Muscle of leg (tissue), 11 donors: ENCODE results near the gene FASN. TPM values are rescaled to one million over a fixed set of nuclear protein-coding genes. Genes with fewer than 3 reads are reported as not detected.

Source experiments
- DNase-seq: peaks from one replicate; pipeline ENCODE4 v3.0.0; 2013
- H3K27ac ChIP-seq: one replicate; pipeline ENCODE4 v1.5.1; 2013; ENCODE audit warnings: mild to moderate bottlenecking, low read length, control low read depth
- H3K27me3 ChIP-seq: one replicate; pipeline ENCODE4 v1.6.1; 2013; ENCODE audit warnings: low read length; ENCODE audit not compliant: control insufficient read depth, insufficient read depth
- H3K36me3 ChIP-seq: one replicate; pipeline ENCODE4 v1.6.1; 2013; ENCODE audit warnings: low read length; ENCODE audit not compliant: control insufficient read depth, insufficient read depth
- H3K4me1 ChIP-seq: one replicate; pipeline ENCODE4 v1.6.1; 2013; ENCODE audit warnings: low read length; ENCODE audit not compliant: control insufficient read depth, insufficient read depth
- H3K4me3 ChIP-seq: one replicate; pipeline ENCODE4 v1.5.1; 2013; ENCODE audit warnings: low read length, control low read depth
- H3K9me3 ChIP-seq: replicated peaks from 2 replicates; pipeline ENCODE4 v1.6.1; 2013; ENCODE audit warnings: low read depth, low read length; ENCODE audit not compliant: control insufficient read depth
- WGBS: methylation state at CpG from one replicate; pipeline ENCODE4 v1.1.5; 2013; ENCODE audit warnings: missing lambda C conversion rate; ENCODE audit not compliant: insufficient coverage; 5-methylcytosine and 5-hydroxymethylcytosine counted together
- polyA plus RNA-seq, 8 donors: library from polyadenylated mRNA; unstranded; fragments of 120-200 nt; gene quantifications; one replicate each; pipeline versions ENCODE4 v1.2.1 to v1.2.3, GENCODE V29; 2013; ENCODE audit warnings: inconsistent platforms in 1 of 8, low replicate concordance in 1 of 8; ENCODE audit not compliant: insufficient read length in 8 of 8, insufficient read depth in 1 of 8
- total RNA-seq: library from RNA; stranded (reverse); fragments of 120-200 nt; gene quantifications from one replicate; pipeline ENCODE4 v1.2.4, GENCODE V29; 2013

Gene FASN
- total and polyA plus RNA-seq, 9 donors, result 15.4 to 53.4 (median 34.2) TPM

DNA sequence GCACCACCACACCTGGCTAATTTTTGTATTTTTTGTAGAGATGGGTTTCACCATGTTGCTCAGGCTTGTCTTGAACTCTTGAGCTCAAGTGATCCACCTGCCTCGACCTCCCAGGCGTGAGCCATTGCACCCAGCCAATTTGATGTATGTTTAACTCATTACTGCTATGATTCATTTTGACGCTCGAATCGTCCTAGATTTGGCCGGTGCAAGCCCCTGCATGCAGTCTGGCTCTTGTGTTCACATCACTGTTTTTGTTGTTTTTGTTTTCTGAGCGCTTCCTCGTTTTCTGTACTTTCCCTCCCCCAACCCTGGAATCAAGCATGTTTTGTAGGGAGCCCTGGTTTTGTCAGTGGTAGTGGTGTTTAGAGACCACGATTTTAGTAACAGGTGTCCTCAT, 24.6 kb downstream of the FASN start:
- no peaks in the 10 kb centered on the region for H3K9me3 ChIP-seq
- peaks cover 20% of the 10 kb centered on the region for H3K4me1 ChIP-seq
- no peak for DNase-seq
- H3K36me3 ChIP-seq, result peaks cover 3% of the 10 kb centered on the region
- 73% methylated on average over 2 of the region's 9 CpGs for WGBS
- H3K27me3 ChIP-seq, result no peaks in the 10 kb centered on the region
- no peak overlapping the region for H3K4me3 ChIP-seq
- no peak overlapping the region for H3K27ac ChIP-seq

DNA sequence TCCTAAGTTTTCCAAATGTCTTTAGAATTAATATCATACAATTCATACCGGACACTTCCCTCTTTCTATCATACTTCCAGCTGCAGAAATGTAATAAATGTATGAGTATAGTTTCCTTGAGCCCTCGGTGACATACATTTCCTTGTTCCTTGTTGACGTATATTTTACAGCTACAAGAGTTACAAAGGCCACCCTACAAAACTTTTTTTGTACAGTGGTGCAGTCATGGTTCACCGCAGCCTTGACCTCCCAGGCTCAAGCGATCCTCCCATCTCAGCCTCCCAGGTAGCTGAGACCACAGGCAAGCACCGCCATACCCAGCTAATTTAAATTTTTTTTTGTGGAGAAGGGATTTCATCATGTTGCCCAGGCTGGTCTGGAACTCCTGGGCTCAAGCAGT, 25.2 kb downstream of the FASN start:
- peaks cover 16% of the 10 kb centered on the region for H3K4me1 ChIP-seq
- DNase-seq, result no peak
- no peak overlapping the region for H3K27ac ChIP-seq
- H3K27me3 ChIP-seq, result no peaks in the 10 kb centered on the region
- peaks cover 1% of the 10 kb centered on the region for H3K36me3 ChIP-seq
- 100% methylated on average over 2 of the region's 6 CpGs for WGBS
- H3K9me3 ChIP-seq, result no peaks in the 10 kb centered on the region
- H3K4me3 ChIP-seq, result no peak overlapping the region

DNA sequence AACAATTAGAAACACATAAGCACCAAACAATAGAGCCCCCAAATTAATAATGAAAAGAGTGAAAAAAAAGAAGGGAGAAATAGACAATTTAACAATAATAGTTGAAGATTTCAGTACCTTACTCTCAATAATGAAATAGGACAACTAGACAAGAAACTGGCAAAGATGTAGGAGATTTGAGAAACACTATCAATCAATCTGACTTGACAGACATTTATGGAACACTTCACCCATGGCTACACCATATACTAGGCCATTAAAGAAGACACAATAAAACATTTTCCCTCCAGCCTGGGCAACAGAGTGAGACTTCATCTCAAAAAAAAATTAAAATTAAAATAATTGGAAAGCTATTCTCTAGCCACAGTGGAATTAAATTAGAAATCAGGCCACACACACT, 27.4 kb downstream of the FASN start:
- Histone ChIP-seq H3K27me3 (no peaks in the 10 kb centered on the region), H3K9me3 (no peaks in the 10 kb centered on the region), H3K4me1 (peaks cover 7% of the 10 kb centered on the region)

DNA sequence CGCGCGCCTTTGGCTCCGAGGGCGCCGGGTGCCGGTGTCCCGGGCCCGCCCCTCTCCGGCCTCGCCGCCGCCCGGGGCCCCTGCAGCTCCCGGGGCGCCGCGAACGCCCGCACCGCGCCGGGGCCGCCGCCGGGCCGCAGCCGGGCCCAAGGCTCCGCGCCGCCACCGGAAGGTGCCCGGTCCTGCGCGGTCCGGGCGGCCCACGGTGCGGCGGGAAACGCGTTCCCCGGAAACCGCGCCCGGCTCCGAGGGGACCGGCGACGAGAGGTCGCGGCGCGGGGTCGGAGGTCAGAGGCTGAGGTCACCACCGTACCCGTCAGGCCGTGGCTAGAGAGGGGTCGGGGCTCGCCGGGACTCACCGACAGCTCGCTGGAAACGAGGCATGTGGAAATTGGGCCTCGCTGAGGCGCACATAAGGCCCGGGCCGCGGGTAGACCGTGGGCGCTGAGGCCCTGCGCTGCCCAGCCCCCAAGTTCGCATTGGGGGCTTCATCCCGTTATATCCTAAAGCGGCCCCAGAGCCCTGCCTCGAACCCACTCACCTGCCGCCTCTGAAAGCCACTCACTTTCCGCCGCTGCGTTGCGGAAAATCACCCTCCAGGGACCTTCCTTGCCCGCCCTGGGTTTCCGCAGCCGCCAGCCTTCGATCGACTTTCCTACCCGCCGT, 32.3 kb downstream of the FASN start, which contains the start of gene DUS1L:
Gene DUS1L, minus strand, starts transcription at position 167 of the 666 bp plus-strand sequence. CDS start 745 bp downstream, outside the sequence.
- Histone ChIP-seq H3K27me3 (no peaks in the 10 kb centered on the region), H3K4me3 (peak within 1 kb of the TSS; percentile 84), H3K9me3 (no peaks in the 10 kb centered on the region), H3K27ac (peak within 1 kb of the TSS; percentile 85), H3K4me1 (peaks cover 21% of the 10 kb centered on the region), H3K36me3 (peaks cover 35% of the 10 kb centered on the region)
- WGBS, result 4% methylated on average over 86 of the region's 88 CpGs
- peak; percentile 73 for DNase-seq

More for the DNA sequence above, 27.4 kb downstream of the FASN start:
- Histone ChIP-seq H3K36me3 (no peaks in the 10 kb centered on the region), H3K27ac (no peak overlapping the region), H3K4me3 (no peak overlapping the region)
- no peak for DNase-seq

DNA sequence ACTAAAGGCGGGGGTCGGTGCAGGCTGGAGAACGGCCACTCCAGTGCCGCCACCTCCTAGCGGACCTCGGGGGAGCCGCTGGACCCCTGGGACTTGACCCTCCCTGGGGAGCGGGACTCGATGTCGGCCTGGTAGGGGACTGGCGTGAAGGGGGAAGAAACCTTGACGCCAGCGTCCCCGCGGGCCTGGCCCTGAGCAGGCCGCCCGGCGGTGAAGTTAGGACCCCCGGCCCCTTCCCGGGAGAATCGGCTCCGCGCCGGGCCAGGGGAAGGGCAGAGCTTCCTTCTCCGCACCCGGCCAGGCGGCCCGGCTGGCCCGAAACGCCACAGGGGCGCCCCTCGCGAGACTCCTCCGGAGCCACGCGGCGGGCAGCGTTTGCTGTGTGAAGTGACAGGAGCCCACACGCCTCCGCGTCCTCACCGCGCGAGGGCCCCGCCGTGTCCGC, 32.8 kb downstream of the FASN start:
- Histone ChIP-seq H3K27ac (no peak overlapping the region), H3K9me3 (no peaks in the 10 kb centered on the region), H3K4me3 (peak overlapping the region; percentile 84), H3K27me3 (no peaks in the 10 kb centered on the region), H3K4me1 (peaks cover 21% of the 10 kb centered on the region), H3K36me3 (peaks cover 41% of the 10 kb centered on the region)
- WGBS, result under 1% methylated on average over 46 of the region's 47 CpGs
- no peak for DNase-seq

DNA sequence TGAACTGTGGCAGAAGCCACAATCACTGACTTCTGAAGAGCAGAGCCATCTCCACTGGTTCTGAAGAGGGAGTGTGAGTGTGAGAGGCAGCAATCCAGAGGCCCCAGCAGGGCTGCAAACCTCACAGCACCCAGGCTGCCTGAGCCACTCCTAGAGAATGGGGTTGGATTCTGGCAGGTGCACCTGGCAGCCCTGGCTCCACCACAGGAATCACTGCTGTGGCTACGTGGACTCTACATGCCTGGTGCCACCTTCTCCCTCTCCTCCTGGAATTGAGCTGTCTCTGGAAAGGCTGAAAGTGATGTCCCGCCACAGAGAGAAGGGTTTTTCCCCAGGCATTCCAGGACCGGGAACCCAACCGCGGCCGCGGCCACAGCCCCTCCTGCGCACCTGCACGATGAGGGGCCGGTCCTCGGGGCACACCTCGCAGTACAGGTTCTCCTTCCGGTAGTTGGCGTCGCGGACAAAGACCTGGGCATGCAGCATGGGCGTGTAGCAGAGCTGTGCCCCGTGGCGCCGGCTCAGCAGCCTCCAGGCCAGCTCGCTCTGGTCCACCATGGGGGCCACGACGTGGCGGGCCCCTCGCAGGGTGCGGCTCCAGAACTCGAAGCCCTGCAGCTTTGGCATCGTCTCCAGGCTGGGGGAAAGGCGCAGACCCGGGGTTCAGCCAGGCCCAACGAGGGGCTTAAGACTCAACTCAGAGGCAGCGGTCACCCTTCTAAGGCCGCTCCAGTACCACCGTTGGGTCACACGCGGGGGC, 33.4 kb downstream of the FASN start:
- Histone ChIP-seq H3K4me3 (peak overlapping the region; percentile 84), H3K4me1 (peaks cover 21% of the 10 kb centered on the region), H3K27me3 (no peaks in the 10 kb centered on the region), H3K27ac (no peak overlapping the region), H3K9me3 (no peaks in the 10 kb centered on the region), H3K36me3 (peaks cover 47% of the 10 kb centered on the region)
- 42% methylated on average over 36 of the region's 36 CpGs for WGBS
- DNase-seq, result no peak

DNA sequence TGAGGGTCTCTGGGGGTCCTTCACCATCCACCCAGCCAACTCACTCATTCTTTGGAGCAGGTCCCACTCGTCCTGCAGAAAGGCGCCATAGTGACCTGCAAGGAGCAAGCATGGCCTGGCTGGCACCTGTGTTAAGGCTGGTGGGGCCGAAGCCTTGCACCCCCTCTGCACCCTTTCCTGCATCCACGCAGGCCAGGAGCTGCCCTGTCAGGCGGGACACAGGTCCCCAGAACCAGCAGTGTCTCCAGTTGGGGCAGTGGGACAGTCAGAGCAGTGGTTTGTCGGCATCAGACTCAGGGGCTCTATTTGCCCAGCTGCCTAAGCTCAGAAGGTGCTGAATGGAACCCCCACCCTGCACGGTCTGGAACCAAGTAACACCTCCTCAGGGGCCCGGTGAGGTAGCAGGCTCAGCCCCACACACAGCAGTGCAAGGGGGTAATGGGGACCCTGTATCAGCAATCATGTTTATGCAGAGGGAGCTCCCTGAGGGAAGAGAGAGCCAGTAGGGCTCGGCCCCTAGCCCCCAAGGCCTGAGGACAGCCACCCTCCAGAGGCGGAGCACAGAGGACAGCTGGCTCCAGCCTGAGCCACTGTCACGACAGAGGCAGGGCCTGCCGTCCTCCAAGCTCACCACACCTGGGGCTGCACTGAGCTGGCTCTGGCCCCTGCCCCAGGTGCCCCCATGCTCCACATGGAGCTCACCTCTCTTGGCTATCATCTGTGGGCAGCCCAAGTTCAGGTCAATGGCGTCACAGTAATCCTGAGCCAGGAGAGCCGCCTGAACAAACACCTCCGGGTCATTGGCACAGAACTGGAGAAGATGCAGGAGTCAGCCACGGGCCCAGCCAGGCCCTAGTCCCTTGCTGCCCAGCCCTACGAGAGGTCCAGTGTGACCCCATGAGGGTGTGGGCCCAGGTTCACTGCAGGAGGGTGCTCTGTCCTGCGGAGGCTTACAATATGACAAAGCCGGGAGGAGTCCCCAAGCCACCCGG, 34.3 kb downstream of the FASN start:
- no peak overlapping the region for H3K27ac ChIP-seq
- H3K27me3 ChIP-seq, result no peaks in the 10 kb centered on the region
- H3K4me1 ChIP-seq, result peaks cover 21% of the 10 kb centered on the region
- DNase-seq, result no peak
- peaks cover 54% of the 10 kb centered on the region for H3K36me3 ChIP-seq
- H3K9me3 ChIP-seq, result no peaks in the 10 kb centered on the region
- WGBS, result 81% methylated on average over 18 of the region's 20 CpGs
- H3K4me3 ChIP-seq, result peak overlapping the region; percentile 84

DNA sequence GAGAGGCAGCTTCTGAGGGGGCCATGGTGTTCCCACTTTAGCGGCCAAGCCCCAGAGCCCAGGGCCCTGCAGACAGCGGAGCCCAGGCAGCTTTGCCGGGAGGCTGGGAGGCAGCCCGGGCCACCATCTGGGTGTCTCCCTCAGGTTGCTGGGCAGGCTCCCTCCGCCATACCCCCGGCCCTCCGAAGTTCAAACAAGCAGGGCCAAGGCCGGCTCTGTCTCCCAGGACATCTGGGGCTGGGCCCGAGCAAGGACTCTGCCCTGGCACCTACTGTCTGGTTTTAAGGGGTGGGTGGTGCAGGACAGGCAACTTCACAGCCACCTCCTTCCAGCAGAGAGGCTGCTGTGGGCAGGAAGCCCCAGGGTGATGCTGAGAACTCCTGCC, 35.1 kb downstream of the FASN start:
- 80% methylated on average over 9 of the region's 9 CpGs for WGBS
- no peak overlapping the region for H3K4me3 ChIP-seq
- no peaks in the 10 kb centered on the region for H3K9me3 ChIP-seq
- H3K36me3 ChIP-seq, result peaks cover 61% of the 10 kb centered on the region
- peaks cover 21% of the 10 kb centered on the region for H3K4me1 ChIP-seq
- H3K27me3 ChIP-seq, result no peaks in the 10 kb centered on the region
- H3K27ac ChIP-seq, result no peak overlapping the region
- no peak for DNase-seq

DNA sequence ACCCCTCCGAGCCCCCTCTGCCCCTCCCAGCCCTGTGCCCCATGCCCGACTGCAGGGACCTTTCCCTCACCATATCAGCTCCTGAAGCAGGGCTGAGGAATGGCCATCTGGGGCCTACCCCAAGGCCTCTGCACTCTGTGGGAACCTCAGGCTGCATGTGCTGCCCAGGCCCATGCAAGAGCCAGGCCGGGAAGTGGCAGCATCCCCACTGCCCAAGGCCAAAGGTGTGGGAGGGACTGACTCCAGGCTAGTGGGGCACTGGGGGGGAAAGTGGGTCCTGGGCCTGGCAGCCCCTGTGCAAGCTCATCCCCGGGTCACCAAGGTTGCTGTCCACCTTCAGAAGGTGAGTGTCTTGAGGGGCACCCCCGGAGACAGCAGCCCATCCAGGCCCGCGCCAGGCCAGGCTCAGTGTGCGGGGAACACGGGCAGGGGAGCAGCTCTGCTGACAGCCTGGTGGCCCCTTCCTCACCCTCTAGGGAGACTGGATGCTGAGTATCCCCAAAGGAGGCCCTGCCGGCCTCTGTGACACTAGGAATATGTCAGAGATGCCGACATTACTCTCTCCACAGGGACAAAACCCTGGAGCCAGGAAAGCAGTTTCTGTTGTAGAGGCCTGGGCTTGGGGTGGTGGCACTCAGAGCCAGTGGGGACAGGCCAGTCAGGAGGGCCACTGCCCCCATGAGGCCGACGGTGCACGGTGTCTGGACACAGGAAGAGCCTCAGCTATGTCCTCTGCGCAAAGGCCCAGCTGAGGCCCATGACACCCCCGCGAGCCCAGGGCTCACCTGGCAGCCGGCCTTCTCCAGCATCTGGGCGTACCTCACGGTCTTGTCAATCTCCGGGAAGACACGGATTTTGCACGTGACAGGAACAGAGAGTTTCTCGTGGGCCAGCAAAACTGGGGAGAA, 35.7 kb downstream of the FASN start:
- H3K9me3 ChIP-seq, result no peaks in the 10 kb centered on the region
- no peaks in the 10 kb centered on the region for H3K27me3 ChIP-seq
- DNase-seq, result no peak
- peaks cover 21% of the 10 kb centered on the region for H3K4me1 ChIP-seq
- H3K27ac ChIP-seq, result no peak overlapping the region
- H3K36me3 ChIP-seq, result peaks cover 68% of the 10 kb centered on the region
- WGBS, result 82% methylated on average over 19 of the region's 24 CpGs
- H3K4me3 ChIP-seq, result no peak overlapping the region
